Measurements from ENCODE around the gene OR10H4.
"Not testable (repeated sequence)": the region's sequence is repeated elsewhere in the genome, so short reads cannot be mapped to it uniquely, and the experiment has no call there.

OR10H4 gene

DNA sequence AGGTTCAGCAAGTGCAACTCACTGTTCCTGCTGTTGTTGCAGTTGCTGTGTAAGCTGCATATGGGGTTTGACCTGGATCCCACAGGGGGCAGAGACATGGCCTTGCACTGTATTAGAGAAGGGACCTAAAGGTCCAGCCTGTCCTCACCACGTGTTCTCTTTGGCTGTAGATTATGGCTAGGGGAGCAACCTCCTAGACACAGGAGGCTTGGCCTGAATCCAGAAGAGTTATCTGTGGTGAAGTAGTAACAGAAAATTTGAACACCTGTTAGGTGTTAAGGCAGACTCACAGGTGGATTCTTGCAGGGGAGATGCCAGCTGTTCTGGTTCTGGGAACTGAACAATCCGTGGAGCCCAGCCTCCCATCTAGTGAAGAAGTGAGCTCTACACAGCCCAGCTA, 11.0 kb upstream of the OR10H4 start:
- DNase-seq (ENCODE audit: low read depth in 1 of 2, low spot score in 1 of 2), result no peak

GRCh38 chr19:15944401-15944800, 4.4 kb upstream of the OR10H4 start:
- DNase-seq (ENCODE audit: low read depth in 1 of 2, low spot score in 1 of 2), result no peak

GRCh38 chr19:15945301-15945700, 3.5 kb upstream of the OR10H4 start:
- no peak for DNase-seq (ENCODE audit: low read depth in 1 of 2, low spot score in 1 of 2)

- no peak for DNase-seq (ENCODE audit: low read depth in 1 of 2, low spot score in 1 of 2)
Measured at GRCh38 chr19:15954820-15955219, 6.0 kb downstream of the OR10H4 start.

DNA sequence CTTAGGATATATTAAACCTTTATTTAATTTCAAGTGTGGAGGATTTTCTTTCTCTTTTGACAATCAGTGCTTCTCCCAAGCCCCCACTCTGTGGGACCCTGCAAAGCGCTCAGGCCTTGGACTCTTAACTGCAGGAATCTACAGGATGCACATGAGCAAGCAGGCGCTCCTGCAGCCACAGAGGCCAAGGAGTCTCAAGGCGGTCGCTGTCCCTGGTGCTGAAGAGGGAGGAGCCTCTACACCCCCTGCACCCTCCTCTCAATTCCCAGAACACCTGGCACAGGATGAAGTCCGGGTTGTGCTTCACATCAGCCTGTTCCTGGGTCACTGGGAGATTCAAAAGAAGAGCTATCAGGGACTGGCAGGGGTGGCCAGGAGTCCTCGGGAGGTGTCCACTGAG, 13.5 kb downstream of the OR10H4 start:
- DNase-seq (ENCODE audit: low read depth in 1 of 2, low spot score in 1 of 2), result no peak

DNA sequence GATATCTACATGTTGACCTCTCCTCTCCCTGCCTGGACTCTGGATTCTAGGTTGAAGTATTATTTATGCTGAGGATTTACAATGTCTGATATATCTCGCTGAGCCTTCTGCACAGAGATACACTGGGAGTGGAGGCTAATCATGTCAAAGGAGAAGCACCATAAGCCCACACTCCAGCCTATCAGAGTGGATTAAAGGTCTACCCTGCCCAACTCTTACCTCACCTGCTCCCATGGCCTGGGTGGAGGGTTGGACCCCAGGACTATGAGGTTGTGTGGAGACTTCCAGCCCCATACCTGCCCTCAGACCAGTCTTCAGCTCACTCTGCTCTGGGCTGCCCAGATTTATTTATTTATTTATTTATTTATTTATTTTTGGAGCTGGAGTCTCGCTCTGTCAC, 15.4 kb downstream of the OR10H4 start:
- DNase-seq (ENCODE audit: low read depth in 1 of 2, low spot score in 1 of 2), result no peak

DNA sequence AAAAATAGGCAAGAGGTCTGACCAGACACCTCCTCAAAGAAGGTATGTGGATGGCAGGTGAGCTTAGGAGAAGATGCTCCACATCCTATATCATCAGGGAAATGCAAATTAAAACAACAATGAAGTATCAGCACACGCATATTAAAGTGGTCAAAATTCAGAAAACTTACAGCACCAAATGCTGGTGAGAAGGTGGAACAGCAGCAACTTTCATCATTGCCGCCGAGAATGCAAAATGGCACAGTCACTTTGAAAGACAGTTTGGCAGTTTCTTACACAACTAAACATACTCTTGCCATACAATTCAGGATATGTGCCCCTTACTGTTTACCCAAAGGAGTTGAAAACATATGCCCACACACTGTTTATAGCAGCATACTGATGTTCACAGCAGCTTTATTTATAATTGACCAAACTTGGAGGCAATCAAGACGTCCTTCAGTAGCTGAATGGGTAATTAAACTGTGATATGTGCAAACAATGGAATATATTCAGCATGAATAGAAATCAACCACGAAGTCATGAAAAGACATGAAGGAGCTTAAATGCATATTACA, 22.5 kb downstream of the OR10H4 start:
- DNase-seq (ENCODE audit: low read depth in 1 of 2, low spot score in 1 of 2), result no peak

DNA sequence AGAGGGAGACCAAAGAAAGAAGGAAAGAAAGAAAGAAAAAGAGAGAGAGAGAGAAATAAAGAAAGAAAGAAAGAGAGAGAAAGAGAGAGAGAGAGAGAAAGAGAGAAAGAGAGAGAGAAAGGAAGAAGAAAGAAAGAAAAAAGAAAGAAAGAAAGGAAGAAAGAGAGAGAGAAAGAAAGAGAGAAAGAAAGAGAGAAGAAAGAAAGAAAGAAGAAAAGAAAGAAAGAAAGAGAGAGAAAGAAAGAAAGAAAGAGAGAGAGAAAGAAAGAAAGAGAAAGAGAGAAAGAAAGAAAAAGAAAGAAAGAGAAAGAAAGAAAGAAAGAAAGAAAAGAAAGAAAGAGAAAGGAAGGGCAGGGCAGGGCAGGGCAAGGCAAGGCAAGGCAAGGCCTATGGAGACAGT, 23.2 kb downstream of the OR10H4 start:
- not testable (repeated sequence) for DNase-seq (ENCODE audit: low read depth in 1 of 2, low spot score in 1 of 2)

GRCh38 chr19:15974856-15975255, 26.0 kb downstream of the OR10H4 start:
- DNase-seq (ENCODE audit: low read depth in 1 of 2, low spot score in 1 of 2), result no peak

GRCh38 chr19:15976836-15977689, 28.3 kb downstream of the OR10H4 start:
- no peak for DNase-seq (ENCODE audit: low read depth in 1 of 2, low spot score in 1 of 2)

DNA sequence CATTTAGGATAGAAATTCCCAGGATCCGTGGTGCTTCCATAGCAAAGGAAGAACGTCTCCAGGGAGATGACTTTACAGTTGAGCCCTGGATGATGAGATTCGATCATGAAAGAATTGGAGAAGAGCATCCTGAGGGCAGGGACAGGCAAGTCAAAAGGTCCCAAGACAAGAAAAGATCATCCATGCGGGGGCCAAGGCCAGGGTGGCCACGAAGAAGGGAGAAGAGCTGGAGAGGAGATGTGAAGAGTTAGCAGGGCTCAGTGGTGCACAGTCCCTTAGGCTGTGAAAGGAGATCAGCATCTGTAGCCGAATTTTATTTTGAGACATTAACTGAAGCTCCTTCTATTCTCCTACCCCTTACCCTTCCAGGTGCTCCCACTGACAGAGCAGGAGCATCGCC, 28.9 kb downstream of the OR10H4 start:
- DNase-seq (ENCODE audit: low read depth in 1 of 2, low spot score in 1 of 2), result no peak

DNA sequence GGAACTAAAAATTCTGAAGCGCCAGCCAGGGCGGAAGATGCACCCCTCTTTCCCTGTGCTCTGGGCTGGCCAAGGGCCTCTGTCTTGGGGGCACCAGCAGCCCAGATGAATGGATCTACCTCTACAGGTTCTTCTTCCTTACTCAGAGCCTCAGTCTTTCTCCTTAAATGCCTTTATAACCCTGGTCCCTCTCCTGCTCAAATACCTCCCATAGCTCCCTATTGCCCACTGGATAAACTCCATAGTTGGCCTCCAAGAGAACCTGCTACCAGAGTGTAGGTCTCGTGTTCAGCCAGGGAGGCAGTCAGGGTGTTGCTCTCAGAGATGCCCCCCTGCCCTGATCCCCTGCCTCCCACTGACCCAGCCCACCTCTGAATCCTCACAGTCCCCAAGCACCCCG, 30.5 kb downstream of the OR10H4 start:
- DNase-seq (ENCODE audit: low read depth in 1 of 2, low spot score in 1 of 2), result no peak

DNA sequence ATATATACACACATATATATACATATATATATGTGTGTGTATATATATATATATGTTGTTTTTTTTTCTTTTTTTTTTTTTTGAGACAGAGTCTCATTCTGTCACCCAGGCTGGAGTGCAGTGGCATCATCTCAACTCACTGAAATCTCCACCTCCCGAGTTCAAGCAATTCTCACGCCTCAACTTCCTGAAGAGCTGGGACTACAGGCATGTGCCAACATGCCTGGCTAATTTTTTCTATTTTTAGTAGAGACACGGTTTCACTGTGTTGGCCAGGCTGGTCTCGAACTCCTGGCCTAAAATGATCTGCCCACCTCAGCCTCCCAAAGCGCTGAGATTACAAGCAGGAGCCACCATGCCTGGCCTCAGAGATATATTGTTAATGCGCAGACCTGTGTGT, 37.0 kb downstream of the OR10H4 start:
- DNase-seq (ENCODE audit: low read depth in 1 of 2, low spot score in 1 of 2), result not testable (repeated sequence)

GRCh38 chr19:15986701-15987100, 37.9 kb downstream of the OR10H4 start:
- no peak for DNase-seq (ENCODE audit: low read depth in 1 of 2, low spot score in 1 of 2)

DNA sequence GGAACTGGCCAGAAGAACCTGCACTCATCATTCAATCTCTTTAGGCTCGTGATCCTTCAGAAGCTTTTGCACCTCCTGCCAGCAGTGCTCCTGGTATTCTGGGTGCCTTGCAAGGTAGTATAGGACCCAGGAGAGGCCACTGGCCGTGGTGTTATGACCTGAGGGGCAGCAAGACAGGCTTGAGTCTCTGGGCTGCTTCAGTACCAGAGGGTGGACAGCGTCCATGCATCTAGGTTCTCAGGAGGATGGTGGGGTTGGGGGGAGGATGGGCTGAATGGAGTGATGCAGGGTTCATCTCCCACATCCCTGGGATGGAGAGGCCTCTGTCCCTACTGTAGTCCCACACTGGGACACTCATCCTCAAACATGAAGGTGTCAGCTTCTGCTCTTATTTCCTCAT, 41.1 kb downstream of the OR10H4 start:
- no peak for DNase-seq (ENCODE audit: low read depth in 1 of 2, low spot score in 1 of 2)

- DNase-seq (ENCODE audit: low read depth in 1 of 2, low spot score in 1 of 2), result no peak
Measured at GRCh38 chr19:15991602-15992001, 42.8 kb downstream of the OR10H4 start.

DNA sequence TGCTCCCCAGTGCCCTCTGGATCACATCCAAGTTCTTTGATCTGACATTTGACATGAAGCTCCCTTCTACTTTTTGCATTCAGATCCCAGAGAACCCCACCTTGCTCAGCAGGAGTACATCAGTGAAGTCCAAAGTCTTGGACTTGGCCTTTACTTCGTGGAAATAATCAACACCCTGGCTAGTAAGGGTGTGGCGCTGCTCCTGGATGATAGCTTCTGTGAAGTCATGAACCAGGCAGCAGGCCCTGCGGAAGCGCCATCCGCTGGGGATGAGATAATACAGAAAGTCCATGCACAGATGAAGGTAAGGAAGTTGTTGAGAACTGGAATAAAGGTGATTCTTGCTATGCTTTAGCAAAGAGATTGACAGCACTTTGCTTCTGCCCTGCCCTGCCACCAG, 43.2 kb downstream of the OR10H4 start:
- no peak for DNase-seq (ENCODE audit: low read depth in 1 of 2, low spot score in 1 of 2)

DNA sequence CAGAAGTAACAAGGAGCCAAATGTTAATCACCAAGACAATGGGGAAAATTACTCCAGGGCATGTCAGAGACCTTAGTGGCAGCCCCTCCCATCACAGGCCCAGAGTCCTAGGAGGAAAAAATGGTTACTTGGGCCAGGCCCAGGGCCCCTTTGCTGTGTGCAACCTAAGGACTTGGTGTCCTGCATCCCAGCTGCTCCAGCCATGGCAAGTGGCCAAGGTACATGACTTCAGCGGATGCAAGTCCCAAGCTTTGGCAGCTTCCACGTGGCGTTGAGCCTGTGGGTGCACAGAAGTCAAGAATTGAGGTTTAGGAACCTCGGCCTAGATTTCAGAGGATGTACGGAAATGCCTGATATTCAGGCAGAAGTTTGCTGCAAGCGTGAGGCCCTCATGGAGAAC, 46.7 kb downstream of the OR10H4 start:
- DNase-seq (ENCODE audit: low read depth in 1 of 2, low spot score in 1 of 2), result no peak

GRCh38 chr19:15998166-15998565, 49.4 kb downstream of the OR10H4 start:
- no peak for DNase-seq (ENCODE audit: low read depth in 1 of 2, low spot score in 1 of 2)

Data from stimulated activated CD4-positive, alpha-beta T cell treated with anti-CD3 and anti-CD28 coated beads, Interleukin-15, amount 100 ng/mL, for 1 hour (primary cell).